GM23338 (cell line): Measurements from ENCODE around the gene FXYD2. TPM values are rescaled to one million over a fixed set of nuclear protein-coding genes. Genes with fewer than 3 reads are reported as not detected.

Source experiments
- ATAC-seq: fragments of 200-7000 bp; cut with Tn5 transposase; 3 replicates; pipeline ENCODE4 v1.9.1; 2020
- DNase-seq: peaks from one replicate; pipeline ENCODE4 v3.0.0-alpha.2; 2015; ENCODE audit warnings: low spot score
- H2AFZ ChIP-seq: fragments of 200-600 bp; sonication (generic); 2 replicates; pipeline ENCODE4 v1.8.0; 2016; ENCODE audit warnings: antibody characterized with exemption, mild to moderate bottlenecking, moderate library complexity
- H3F3A ChIP-seq: fragments of 200-600 bp; sonication (generic); replicated peaks from 2 replicates; pipeline ENCODE4 v1.8.0; 2017; ENCODE audit warnings: antibody characterized with exemption, mixed run types, low read depth
- H3K27ac ChIP-seq: fragments of 200-600 bp; sonication (generic); 2 replicates; pipeline ENCODE4 v1.6.1; 2016; ENCODE audit warnings: low read depth
- H3K27me3 ChIP-seq: fragments of 200-600 bp; sonication (generic); 2 replicates; pipeline ENCODE4 v1.8.0; 2016; ENCODE audit warnings: mild to moderate bottlenecking, mixed run types, moderate library complexity; ENCODE audit not compliant: insufficient read depth
- H3K36me3 ChIP-seq: fragments of 200-600 bp; sonication (generic); 2 replicates; pipeline ENCODE4 v1.8.0; 2016; ENCODE audit warnings: mild to moderate bottlenecking; ENCODE audit not compliant: insufficient read depth
- H3K4me1 ChIP-seq: fragments of 200-600 bp; sonication (generic); 2 replicates; pipeline ENCODE4 v1.8.0; 2016; ENCODE audit warnings: mild to moderate bottlenecking, moderate library complexity; ENCODE audit not compliant: insufficient read depth
- H3K4me2 ChIP-seq: fragments of 200-600 bp; sonication (generic); 2 replicates; pipeline ENCODE4 v1.7.1; 2017; ENCODE audit warnings: mixed run types
- H3K4me3 ChIP-seq: fragments of 200-600 bp; sonication (generic); 2 replicates; pipeline ENCODE4 v1.6.1; 2016; ENCODE audit warnings: mixed run types
- H3K79me2 ChIP-seq: fragments of 200-600 bp; sonication (generic); replicated peaks from 2 replicates; pipeline ENCODE4 v1.8.0; 2017; ENCODE audit warnings: mild to moderate bottlenecking; ENCODE audit not compliant: insufficient read depth
- H3K9me2 ChIP-seq: fragments of 200-600 bp; sonication (generic); 2 replicates; pipeline ENCODE4 v1.8.0; 2017; ENCODE audit not compliant: insufficient read depth
- H4K20me1 ChIP-seq: fragments of 200-600 bp; sonication (generic); replicated peaks from 2 replicates; pipeline ENCODE4 v1.8.0; 2017; ENCODE audit warnings: mild to moderate bottlenecking; ENCODE audit not compliant: insufficient read depth
- H3K27ac Mint-ChIP-seq: 2 replicates; pipeline ENCODE4 v1.8.0; 2020; ENCODE audit warnings: inconsistent platforms, mild to moderate bottlenecking, moderate library complexity, mixed read lengths
- H3K27me3 Mint-ChIP-seq: 3 replicates; pipeline ENCODE4 v1.8.0; 2022; ENCODE audit warnings: low read depth, mild to moderate bottlenecking, moderate library complexity, mixed read lengths, inconsistent platforms; ENCODE audit not compliant: insufficient read depth, poor library complexity
- H3K36me3 Mint-ChIP-seq: 3 replicates; pipeline ENCODE4 v1.8.0; 2021; ENCODE audit warnings: low read depth, mild to moderate bottlenecking, inconsistent platforms, moderate library complexity, mixed read lengths
- H3K4me1 Mint-ChIP-seq: 3 replicates; pipeline ENCODE4 v1.8.0; 2020; ENCODE audit warnings: mild to moderate bottlenecking, inconsistent platforms, mixed read lengths
- H3K4me3 Mint-ChIP-seq: 3 replicates; pipeline ENCODE4 v1.8.0; 2021; ENCODE audit warnings: moderate library complexity, mild to moderate bottlenecking, inconsistent platforms, mixed read lengths
- H3K9me3 Mint-ChIP-seq: 3 replicates; pipeline ENCODE4 v1.8.0; 2020; ENCODE audit warnings: moderate library complexity, mild to moderate bottlenecking, inconsistent platforms, mixed read lengths
- CREB1 ChIP-seq: fragments of 250-450 bp; sonication (Bioruptor Pico); IDR thresholded peaks from 2 replicates; pipeline ENCODE4 v1.5.0; 2020; ENCODE audit warnings: low read depth, mild to moderate bottlenecking, moderate library complexity
- CTCF ChIP-seq, 2 experiments: fragments of 200-600 bp in 1 of 2; sonication (generic) in 1 of 2; conservative IDR thresholded peaks; 2 replicates each; pipeline versions ENCODE4 v1.5.1 to v1.6.1; 2016 to 2017; ENCODE audit warnings: antibody characterized with exemption in 2 of 2, low read depth in 2 of 2, mild to moderate bottlenecking in 2 of 2, moderate library complexity in 1 of 2
- ETS1 ChIP-seq: IDR thresholded peaks from 2 replicates; pipeline ENCODE4 v1.6.1; 2016; ENCODE audit warnings: antibody characterized with exemption
- EZH2 ChIP-seq: fragments of 200-600 bp; sonication (generic); IDR thresholded peaks from one replicate; pipeline ENCODE4 v1.8.0; 2017; ENCODE audit warnings: antibody characterized with exemption, mild to moderate bottlenecking, low read depth; ENCODE audit not compliant: unreplicated experiment
- EZH2phosphoT487 ChIP-seq: fragments of 200-600 bp; sonication (generic); IDR thresholded peaks from one replicate; pipeline ENCODE4 v1.8.1; 2018; ENCODE audit warnings: antibody characterized with exemption; ENCODE audit not compliant: unreplicated experiment
- JUNB ChIP-seq: IDR thresholded peaks from one replicate; pipeline ENCODE4 v1.6.1; 2016; ENCODE audit warnings: antibody characterized with exemption; ENCODE audit not compliant: unreplicated experiment
- NANOG ChIP-seq: IDR thresholded peaks from 2 replicates; pipeline ENCODE4 v1.6.1; 2016; ENCODE audit warnings: antibody characterized with exemption, borderline replicate concordance
- POLR2AphosphoS5 ChIP-seq: IDR thresholded peaks from 2 replicates; pipeline ENCODE4 v1.6.1; 2016; ENCODE audit warnings: antibody characterized with exemption, low read depth
- REST ChIP-seq: IDR thresholded peaks from one replicate; pipeline ENCODE4 v1.6.1; 2018; ENCODE audit warnings: antibody characterized with exemption; ENCODE audit not compliant: unreplicated experiment
- STAT1 ChIP-seq: IDR thresholded peaks from one replicate; pipeline ENCODE4 v1.6.1; 2016; ENCODE audit warnings: antibody characterized with exemption; ENCODE audit not compliant: unreplicated experiment
- ZNF114 ChIP-seq: fragments of 250-450 bp; sonication (Bioruptor Pico); IDR thresholded peaks from 2 replicates; pipeline ENCODE4 v1.5.0; 2020; ENCODE audit warnings: mild to moderate bottlenecking, moderate library complexity
- ZNF331 ChIP-seq: fragments of 250-450 bp; sonication (Bioruptor Pico); IDR thresholded peaks from 2 replicates; pipeline ENCODE4 v1.5.0; 2020; ENCODE audit warnings: low read depth, mild to moderate bottlenecking, moderate library complexity
- ZNF462 ChIP-seq: fragments of 250-450 bp; sonication (Bioruptor Pico); IDR thresholded peaks from 2 replicates; pipeline ENCODE4 v1.5.0; 2020; ENCODE audit warnings: mild to moderate bottlenecking, moderate library complexity
- polyA plus RNA-seq: library from polyadenylated mRNA; unstranded; fragments of >200 nt; fragmentation: Nextera tagmentation; extraction: Ambion mirVana; gene quantifications from 2 replicates; pipeline ENCODE4 v1.2.1, GENCODE V29; 2016
- total RNA-seq: library from RNA; depleted of rRNA; stranded (reverse); fragments of >200 nt; shearing (Covaris generic); gene quantifications from 2 replicates; pipeline ENCODE4 v1.2.3, GENCODE V29; 2014

The FXYD2 gene
- total and polyA plus RNA-seq, 2 experiments from 2014 or later: 0.59 to 1.4 TPM

GRCh38 chr11:117772360-117772759 is 52.2 kb downstream of the FXYD2 start:
- Histone ChIP-seq H3K36me3 (no peaks in the 10 kb centered on the region), H4K20me1 (no peaks in the 10 kb centered on the region; the same call in 1 of the 2 replicates), H3K4me1 (no peaks in the 10 kb centered on the region), H2AFZ (no peak overlapping the region), H3K27ac (no peak overlapping the region), H3K4me2 (no peak overlapping the region), H3K79me2 (no peaks in the 10 kb centered on the region), H3K27me3 (no peaks in the 10 kb centered on the region), H3F3A (no peaks in the 10 kb centered on the region), H3K4me3 (no peak overlapping the region), H3K9me2 (no peaks in the 10 kb centered on the region)
- Mint-ChIP-seq H3K4me1 (no peaks in the 10 kb centered on the region), H3K27ac (no peak overlapping the region), H3K9me3 (no peaks in the 10 kb centered on the region), H3K36me3 (no peaks in the 10 kb centered on the region), H3K27me3 (peaks cover 4% of the 10 kb centered on the region), H3K4me3 (no peak overlapping the region)
- ATAC-seq (no peak), DNase-seq (no peak)
- TF ChIP-seq EZH2 (no peak), ETS1 (no peak), REST (no peak), EZH2phosphoT487 (no peak), CTCF (conservative IDR thresholded peaks at IDR 0.05; ENCODE audit: low read depth in 2 of 2) (no peak), ZNF462 (CRISPR knock-in tag) (no peak), ZNF114 (CRISPR knock-in tag) (no peak), JUNB (no peak), CREB1 (no peak), ZNF331 (CRISPR knock-in tag) (no peak), STAT1 (no peak), NANOG (no peak), POLR2AphosphoS5 (no peak)
